ENCODE measurements around the gene POLN.
A peak's percentile ranks its signal among the peaks of the same experiment; 100 is the strongest.
"Not testable (repeated sequence)": the region's sequence is repeated elsewhere in the genome, so short reads cannot be mapped to it uniquely, and the experiment has no call there.

The POLN gene

DNA sequence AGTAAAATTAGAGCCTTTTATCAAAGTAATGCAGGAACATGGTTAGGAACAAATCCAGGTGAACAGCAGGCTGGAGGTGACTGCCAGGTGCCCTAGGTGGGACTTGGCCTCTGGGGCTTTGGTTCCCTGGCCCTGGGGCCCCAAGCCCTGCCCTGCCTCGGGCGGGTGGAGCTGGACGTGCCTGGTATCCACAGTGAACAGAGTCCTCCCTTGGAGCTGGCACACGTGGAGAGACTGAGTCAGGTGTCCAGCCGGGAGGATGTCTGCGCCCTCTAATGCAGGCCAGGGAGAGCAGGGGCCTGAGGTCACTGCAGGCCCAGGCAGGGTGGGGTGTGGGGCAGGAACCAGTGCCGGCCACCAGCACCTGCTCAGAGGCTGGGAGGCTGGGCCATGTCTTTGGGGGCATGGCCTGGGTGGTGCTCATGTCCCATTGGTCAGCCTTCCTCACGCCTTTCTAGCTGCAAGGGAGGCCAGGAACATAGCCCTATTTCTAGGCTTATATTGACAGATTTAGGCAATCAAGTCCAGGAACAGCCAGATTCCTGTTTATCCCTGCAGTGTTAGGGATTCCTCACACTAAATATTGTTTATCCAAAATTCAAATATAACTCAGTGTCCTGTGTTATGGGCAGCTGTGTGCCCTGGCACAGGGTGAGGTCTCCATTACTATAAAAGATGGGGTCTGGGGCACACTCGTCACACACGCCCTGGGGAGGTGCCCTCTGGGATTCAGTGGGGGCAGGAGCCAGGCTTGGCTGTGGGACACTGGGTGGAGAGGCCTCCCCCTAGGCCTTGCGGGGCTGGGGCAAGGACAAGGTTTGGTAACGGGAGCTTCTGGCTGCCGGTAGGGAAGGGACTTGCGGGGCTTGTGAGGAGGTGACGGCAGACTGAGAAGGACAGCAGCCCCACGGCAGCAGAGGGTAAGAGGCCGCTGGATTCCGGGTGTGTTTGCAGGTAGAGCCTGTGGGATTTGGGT is 197.1 kb downstream of the POLN start:
- no peak for DNase-seq

- DNase-seq, result no peak
These were observed 197.8 kb downstream of the POLN start for GRCh38 chr4:2044119-2044485.

GRCh38 chr4:2043396-2044118 is 198.4 kb downstream of the POLN start:
- no peak for DNase-seq

DNA sequence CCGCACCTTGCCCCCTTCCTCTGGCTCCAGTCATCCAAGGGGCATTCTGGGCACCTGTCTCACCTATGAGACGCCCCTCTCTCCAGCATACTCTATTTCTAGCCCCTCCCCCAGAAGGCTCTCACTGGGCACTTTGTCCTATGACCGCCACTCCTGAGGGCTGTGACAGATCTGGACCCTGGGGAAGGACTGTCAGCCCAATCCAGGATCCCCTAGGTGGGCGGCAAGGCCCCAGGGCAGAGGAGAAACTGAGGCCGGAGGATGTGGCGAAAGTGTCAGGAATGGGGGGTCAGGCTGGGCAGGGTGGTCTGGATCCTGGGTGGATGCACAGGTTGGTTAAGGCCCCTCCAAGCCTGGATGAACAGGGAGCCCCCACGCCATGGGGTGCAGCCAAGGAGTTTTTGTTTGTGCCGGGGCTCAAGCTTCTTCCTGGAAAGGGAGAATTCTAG is 198.9 kb downstream of the POLN start:
- DNase-seq, result no peak

GRCh38 chr4:2042204-2042946 is 199.5 kb downstream of the POLN start:
- peak in 10 of 56 donors; percentile 36 to 76 (median 56) for DNase-seq

- peak in 54 of 56 donors; percentile 27 to 88 (median 70) for DNase-seq
These were observed 200.4 kb downstream of the POLN start for GRCh38 chr4:2041239-2042130.

- DNase-seq, result no peak
These were observed 201.3 kb downstream of the POLN start for GRCh38 chr4:2040391-2041238.

GRCh38 chr4:2036866-2037265 is 205.1 kb downstream of the POLN start:
- DNase-seq, result no peak

DNA sequence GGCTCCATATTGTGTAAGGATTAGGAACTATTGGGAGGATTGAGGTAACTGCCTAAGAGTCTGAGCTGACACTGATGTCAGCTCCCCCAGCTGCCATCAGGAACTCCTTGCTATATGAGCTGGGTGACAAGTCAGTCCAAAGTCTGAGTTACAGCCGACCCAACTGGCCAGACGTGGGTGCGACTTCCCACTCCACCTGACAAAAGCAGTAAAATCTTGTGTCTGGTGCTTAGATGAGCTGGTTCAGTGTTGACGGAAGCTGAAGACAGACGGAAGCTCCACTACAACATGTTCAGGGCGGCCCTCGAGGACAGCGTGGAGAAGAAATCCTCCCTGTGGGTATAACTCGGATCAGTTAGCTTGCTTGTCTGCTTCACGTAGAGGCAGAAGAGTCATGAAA is 205.6 kb downstream of the POLN start:
- DNase-seq, result no peak

DNA sequence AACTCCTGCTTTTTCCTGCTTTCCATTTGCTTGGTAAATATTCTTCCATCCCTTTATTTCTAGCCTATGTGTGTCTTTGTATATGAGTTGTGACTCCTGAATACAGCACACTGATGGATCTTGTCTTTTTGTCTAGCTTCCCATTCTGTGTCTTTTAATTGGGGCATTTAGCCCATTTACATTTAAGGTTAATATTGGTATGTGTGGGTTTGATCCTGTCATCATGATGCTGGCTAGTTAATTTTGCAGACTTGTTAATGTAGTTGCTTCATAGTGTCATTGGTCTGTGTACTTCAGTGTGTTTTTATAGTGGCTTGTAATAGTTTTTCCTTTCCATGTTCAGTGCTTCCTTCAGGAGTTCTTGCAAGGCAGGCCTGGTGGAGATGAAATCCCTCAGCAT is 210.8 kb downstream of the POLN start:
- not testable (repeated sequence) for DNase-seq

DNA sequence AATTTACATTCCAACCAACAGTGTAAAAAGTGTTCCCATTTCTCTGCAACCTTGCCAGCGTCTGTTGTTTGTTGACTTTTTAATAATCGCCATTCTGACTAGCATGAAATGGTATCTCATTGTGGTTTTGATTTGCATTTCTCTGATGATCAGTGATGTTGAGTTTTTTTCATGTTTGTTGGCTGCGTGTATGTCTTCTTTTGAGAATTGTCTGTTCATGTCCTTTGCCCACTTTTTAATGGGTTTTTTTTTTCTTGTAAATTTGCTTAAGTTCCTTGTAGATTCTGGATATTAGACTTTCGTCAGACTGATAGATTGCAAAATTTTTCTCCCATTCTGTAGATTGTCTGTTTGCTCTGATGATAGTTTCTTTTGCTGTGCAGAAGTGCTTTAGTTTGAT is 214.8 kb downstream of the POLN start:
- DNase-seq, result not testable (repeated sequence)

DNA sequence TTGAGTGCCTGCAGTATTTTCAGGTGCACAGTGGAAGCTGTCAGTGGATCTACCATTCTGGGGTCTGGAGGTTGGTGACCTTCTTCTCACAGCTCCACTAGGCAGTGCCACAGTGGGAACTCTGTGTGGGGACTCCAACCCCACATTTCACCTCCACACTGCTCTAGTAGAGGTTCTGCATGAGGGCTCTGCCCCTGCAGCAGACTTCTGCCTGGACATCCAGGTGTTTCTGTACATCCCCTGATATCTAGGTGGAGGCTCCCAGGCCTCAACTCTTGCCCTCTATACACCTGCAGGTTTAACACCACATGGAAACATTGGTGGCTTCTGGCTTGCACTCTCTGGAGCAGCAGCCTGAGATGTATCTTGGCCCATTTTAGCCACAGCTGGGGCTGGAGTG is 216.1 kb downstream of the POLN start:
- DNase-seq, result no peak

- no peak for DNase-seq
These were observed 217.2 kb downstream of the POLN start for GRCh38 chr4:2024683-2025082.

Data from amygdala (tissue), 56 donors.